ENCODE data around the gene SEC14L5.

SEC14L5 gene

GRCh38 chr16:5005916-5006315, 47.8 kb downstream of the SEC14L5 start:
- H3K9ac ChIP-seq (ENCODE audit: low read depth, low read length): no peak overlapping the region
- 91% methylated on average over 4 of the region's 4 CpGs for WGBS
- H3K4me3 ChIP-seq (ENCODE audit: low read length): no peak overlapping the region
- no peaks in the 10 kb centered on the region for H3K27me3 ChIP-seq (ENCODE audit: insufficient read depth, low read length)
- no peaks in the 10 kb centered on the region for H3K36me3 ChIP-seq (ENCODE audit: insufficient read depth, low read length)
- no peaks in the 10 kb centered on the region for H3K9me3 ChIP-seq (ENCODE audit: insufficient read depth, low read depth, low read length)
- no peaks in the 10 kb centered on the region for H3K4me1 ChIP-seq (ENCODE audit: insufficient read depth, low read length)
- no peak overlapping the region for H3K27ac ChIP-seq (ENCODE audit: low read depth, low read length)

- Histone ChIP-seq H3K36me3 (ENCODE audit: insufficient read depth, low read length) (no peaks in the 10 kb centered on the region), H3K27me3 (ENCODE audit: insufficient read depth, low read length) (no peaks in the 10 kb centered on the region), H3K9ac (ENCODE audit: low read depth, low read length) (no peak overlapping the region), H3K9me3 (ENCODE audit: insufficient read depth, low read depth, low read length) (no peaks in the 10 kb centered on the region), H3K27ac (ENCODE audit: low read depth, low read length) (no peak overlapping the region), H3K4me3 (ENCODE audit: low read length) (no peak overlapping the region), H3K4me1 (ENCODE audit: insufficient read depth, low read length) (no peaks in the 10 kb centered on the region)
- WGBS: 90% methylated on average over 22 of the region's 22 CpGs
Observed at GRCh38 chr16:5006348-5007193, 48.4 kb downstream of the SEC14L5 start.

GRCh38 chr16:5007256-5007655, 49.1 kb downstream of the SEC14L5 start:
- H3K27ac ChIP-seq (ENCODE audit: low read depth, low read length): no peak overlapping the region
- 93% methylated on average over 10 of the region's 10 CpGs for WGBS
- no peaks in the 10 kb centered on the region for H3K27me3 ChIP-seq (ENCODE audit: insufficient read depth, low read length)

GRCh38 chr16:5008311-5008731, 50.2 kb downstream of the SEC14L5 start:
- Histone ChIP-seq H3K4me3 (ENCODE audit: low read length) (no peak overlapping the region), H3K36me3 (ENCODE audit: insufficient read depth, low read length) (no peaks in the 10 kb centered on the region), H3K9me3 (ENCODE audit: insufficient read depth, low read depth, low read length) (no peaks in the 10 kb centered on the region), H3K27ac (ENCODE audit: low read depth, low read length) (no peak overlapping the region), H3K27me3 (ENCODE audit: insufficient read depth, low read length) (no peaks in the 10 kb centered on the region), H3K4me1 (ENCODE audit: insufficient read depth, low read length) (no peaks in the 10 kb centered on the region), H3K9ac (ENCODE audit: low read depth, low read length) (no peak overlapping the region)
- WGBS: 93% methylated on average over 18 of the region's 18 CpGs

More at GRCh38 chr16:5007256-5007655, 49.1 kb downstream of the SEC14L5 start:
- H3K9ac ChIP-seq (ENCODE audit: low read depth, low read length): no peak overlapping the region
- H3K36me3 ChIP-seq (ENCODE audit: insufficient read depth, low read length): no peaks in the 10 kb centered on the region
- no peak overlapping the region for H3K4me3 ChIP-seq (ENCODE audit: low read length)
- no peaks in the 10 kb centered on the region for H3K4me1 ChIP-seq (ENCODE audit: insufficient read depth, low read length)
- no peaks in the 10 kb centered on the region for H3K9me3 ChIP-seq (ENCODE audit: insufficient read depth, low read depth, low read length)

- no peak overlapping the region for H3K9ac ChIP-seq (ENCODE audit: low read depth, low read length)
- H3K9me3 ChIP-seq (ENCODE audit: insufficient read depth, low read depth, low read length): no peaks in the 10 kb centered on the region
- no peak overlapping the region for H3K27ac ChIP-seq (ENCODE audit: low read depth, low read length)
- no peaks in the 10 kb centered on the region for H3K4me1 ChIP-seq (ENCODE audit: insufficient read depth, low read length)
- 78% methylated on average over 15 of the region's 15 CpGs for WGBS
- H3K4me3 ChIP-seq (ENCODE audit: low read length): no peak overlapping the region
- H3K36me3 ChIP-seq (ENCODE audit: insufficient read depth, low read length): no peaks in the 10 kb centered on the region
- no peaks in the 10 kb centered on the region for H3K27me3 ChIP-seq (ENCODE audit: insufficient read depth, low read length)
Observed at GRCh38 chr16:5010576-5011329, 52.6 kb downstream of the SEC14L5 start.

GRCh38 chr16:5011637-5012036, 53.5 kb downstream of the SEC14L5 start:
- WGBS: 83% methylated on average over 4 of the region's 4 CpGs
- Histone ChIP-seq H3K9me3 (ENCODE audit: insufficient read depth, low read depth, low read length) (no peaks in the 10 kb centered on the region), H3K4me3 (ENCODE audit: low read length) (no peak overlapping the region), H3K36me3 (ENCODE audit: insufficient read depth, low read length) (no peaks in the 10 kb centered on the region), H3K4me1 (ENCODE audit: insufficient read depth, low read length) (no peaks in the 10 kb centered on the region), H3K27ac (ENCODE audit: low read depth, low read length) (no peak overlapping the region), H3K27me3 (ENCODE audit: insufficient read depth, low read length) (no peaks in the 10 kb centered on the region), H3K9ac (ENCODE audit: low read depth, low read length) (no peak overlapping the region)

GRCh38 chr16:5012887-5013286, 54.8 kb downstream of the SEC14L5 start:
- no peaks in the 10 kb centered on the region for H3K4me1 ChIP-seq (ENCODE audit: insufficient read depth, low read length)
- WGBS: 81% methylated on average over 6 of the region's 6 CpGs
- H3K27me3 ChIP-seq (ENCODE audit: insufficient read depth, low read length): no peaks in the 10 kb centered on the region
- no peak overlapping the region for H3K27ac ChIP-seq (ENCODE audit: low read depth, low read length)
- no peak overlapping the region for H3K9ac ChIP-seq (ENCODE audit: low read depth, low read length)
- no peaks in the 10 kb centered on the region for H3K36me3 ChIP-seq (ENCODE audit: insufficient read depth, low read length)
- no peak overlapping the region for H3K4me3 ChIP-seq (ENCODE audit: low read length)
- no peaks in the 10 kb centered on the region for H3K9me3 ChIP-seq (ENCODE audit: insufficient read depth, low read depth, low read length)

GRCh38 chr16:5015351-5015750, 57.2 kb downstream of the SEC14L5 start:
- no peaks in the 10 kb centered on the region for H3K36me3 ChIP-seq (ENCODE audit: insufficient read depth, low read length)
- WGBS: 83% methylated on average over 4 of the region's 4 CpGs
- no peaks in the 10 kb centered on the region for H3K4me1 ChIP-seq (ENCODE audit: insufficient read depth, low read length)
- H3K9ac ChIP-seq (ENCODE audit: low read depth, low read length): no peak overlapping the region
- no peak overlapping the region for H3K27ac ChIP-seq (ENCODE audit: low read depth, low read length)
- no peak overlapping the region for H3K4me3 ChIP-seq (ENCODE audit: low read length)
- H3K27me3 ChIP-seq (ENCODE audit: insufficient read depth, low read length): no peaks in the 10 kb centered on the region
- H3K9me3 ChIP-seq (ENCODE audit: insufficient read depth, low read depth, low read length): no peaks in the 10 kb centered on the region

- Histone ChIP-seq H3K4me3 (ENCODE audit: low read length) (no peak overlapping the region), H3K27me3 (ENCODE audit: insufficient read depth, low read length) (no peaks in the 10 kb centered on the region)
- 83% methylated on average over 4 of the region's 4 CpGs for WGBS
Observed at GRCh38 chr16:5015887-5016286, 57.8 kb downstream of the SEC14L5 start.

GRCh38 chr16:5016967-5017677, 59.0 kb downstream of the SEC14L5 start:
- no peaks in the 10 kb centered on the region for H3K9me3 ChIP-seq (ENCODE audit: insufficient read depth, low read depth, low read length)
- no peaks in the 10 kb centered on the region for H3K4me1 ChIP-seq (ENCODE audit: insufficient read depth, low read length)
- WGBS: 83% methylated on average over 5 of the region's 6 CpGs
- no peak overlapping the region for H3K4me3 ChIP-seq (ENCODE audit: low read length)
- no peaks in the 10 kb centered on the region for H3K27me3 ChIP-seq (ENCODE audit: insufficient read depth, low read length)
- no peak overlapping the region for H3K9ac ChIP-seq (ENCODE audit: low read depth, low read length)
- H3K36me3 ChIP-seq (ENCODE audit: insufficient read depth, low read length): no peaks in the 10 kb centered on the region
- no peak overlapping the region for H3K27ac ChIP-seq (ENCODE audit: low read depth, low read length)

More at GRCh38 chr16:5015887-5016286, 57.8 kb downstream of the SEC14L5 start:
- H3K4me1 ChIP-seq (ENCODE audit: insufficient read depth, low read length): no peaks in the 10 kb centered on the region
- H3K36me3 ChIP-seq (ENCODE audit: insufficient read depth, low read length): no peaks in the 10 kb centered on the region
- H3K9me3 ChIP-seq (ENCODE audit: insufficient read depth, low read depth, low read length): no peaks in the 10 kb centered on the region
- H3K9ac ChIP-seq (ENCODE audit: low read depth, low read length): no peak overlapping the region
- H3K27ac ChIP-seq (ENCODE audit: low read depth, low read length): no peak overlapping the region

- 90% methylated on average over 5 of the region's 5 CpGs for WGBS
- Histone ChIP-seq H3K4me1 (ENCODE audit: insufficient read depth, low read length) (no peaks in the 10 kb centered on the region), H3K36me3 (ENCODE audit: insufficient read depth, low read length) (no peaks in the 10 kb centered on the region), H3K27ac (ENCODE audit: low read depth, low read length) (no peak overlapping the region), H3K9me3 (ENCODE audit: insufficient read depth, low read depth, low read length) (no peaks in the 10 kb centered on the region), H3K9ac (ENCODE audit: low read depth, low read length) (no peak overlapping the region), H3K4me3 (ENCODE audit: low read length) (no peak overlapping the region), H3K27me3 (ENCODE audit: insufficient read depth, low read length) (no peaks in the 10 kb centered on the region)
Observed at GRCh38 chr16:5017678-5017969, 59.5 kb downstream of the SEC14L5 start.

Data from HUES64 (cell line).